GM12878 (cell line): ENCODE results near the gene RPS19BP1. TPM values are rescaled to one million over a fixed set of nuclear protein-coding genes. Genes with fewer than 3 reads are reported as not detected.

ENCODE experiments used
- ATAC-seq: fragments of 200-7000 bp; cut with Tn5 transposase; 3 replicates; pipeline ENCODE4 v1.9.1; 2020; ENCODE audit warnings: mild to moderate bottlenecking, moderate library complexity
- BruUV-seq: library from RNA; stranded (reverse); fragments of 400-500 nt; replicated peaks from 2 replicates; lab custom pipeline; 2021; lab: Mats Ljungman, UMichigan
- CTCF ChIA-PET: fragments of 300-600 bp; sonication (Branson Sonifier 250); formaldehyde crosslinking; extraction: SDS; loops from one replicate; lab custom pipeline; 2021; ENCODE audit warnings: inconsistent platforms; lab: Yijun Ruan, JAX
- POLR2A ChIA-PET: fragments of 350-600 bp; formaldehyde crosslinking; extraction: SDS; loops from one replicate; lab custom pipeline; 2021; ENCODE audit warnings: inconsistent platforms; lab: Charles Lee
- RAD21 ChIA-PET: fragments of 300-600 bp; sonication (Branson Sonifier 250); formaldehyde crosslinking; loops from one replicate; lab custom pipeline; 2023; ENCODE audit warnings: antibody characterized with exemption; ENCODE audit not compliant: unreplicated experiment; lab: Charles Lee
- SMC1A ChIA-PET: fragments of 300-600 bp; sonication (Branson Sonifier 250); formaldehyde crosslinking; loops from one replicate; lab custom pipeline; 2023; ENCODE audit not compliant: unreplicated experiment, uncharacterized antibody; lab: Charles Lee
- DNase-seq: peaks from one replicate; pipeline ENCODE4 v3.0.0-alpha.2; 2011; ENCODE audit warnings: low read depth, low spot score
- FAIRE-seq: peaks from 3 replicates; lab custom pipeline; 2011; peaks lifted over from hg19 to GRCh38; lab: Jason Lieb, UNC
- H2AFZ ChIP-seq: 2 replicates; pipeline ENCODE4 v1.6.0; 2011; ENCODE audit warnings: low read depth, low read length, control low read depth; ENCODE audit not compliant: control insufficient read depth
- H3K27ac ChIP-seq: 2 replicates; pipeline ENCODE4 v1.5.1; 2011; ENCODE audit warnings: control low read depth; ENCODE audit not compliant: control insufficient read depth, insufficient read depth
- H3K27me3 ChIP-seq, 2 experiments: replicated peaks in 1 of 2; 2 replicates each; pipeline versions ENCODE4 v1.6.0 to v1.6.1; 2011; ENCODE audit warnings: low read length in 1 of 2; ENCODE audit not compliant: control insufficient read depth in 2 of 2, insufficient read depth in 2 of 2
- H3K36me3 ChIP-seq, 2 experiments: 2 replicates each; pipeline ENCODE4 v1.5.1; 2011; ENCODE audit warnings: low read length in 1 of 2; ENCODE audit not compliant: control insufficient read depth in 2 of 2, insufficient read depth in 2 of 2
- H3K4me1 ChIP-seq: 2 replicates; pipeline ENCODE4 v1.6.1; 2011; ENCODE audit warnings: mild to moderate bottlenecking, low read length, moderate library complexity, mixed read lengths; ENCODE audit not compliant: control insufficient read depth, insufficient read depth
- H3K4me2 ChIP-seq: 2 replicates; pipeline ENCODE4 v1.6.0; 2011; ENCODE audit warnings: control low read depth; ENCODE audit not compliant: control insufficient read depth, insufficient read depth
- H3K4me3 ChIP-seq: fragments of 200-600 bp; sonication (generic); 2 replicates; pipeline ENCODE4 v1.5.1; 2016
- H3K79me2 ChIP-seq: 2 replicates; pipeline ENCODE4 v1.6.0; 2011; ENCODE audit warnings: low read length; ENCODE audit not compliant: control insufficient read depth, insufficient read depth
- H3K9ac ChIP-seq: 2 replicates; pipeline ENCODE4 v1.8.0; 2011; ENCODE audit warnings: low read length, control low read depth, mixed read lengths; ENCODE audit not compliant: control insufficient read depth, insufficient read depth
- H3K9me3 ChIP-seq: replicated peaks from 3 replicates; pipeline ENCODE4 v1.5.1; 2011; ENCODE audit warnings: mild to moderate bottlenecking, low read length; ENCODE audit not compliant: control insufficient read depth, insufficient read depth
- H4K20me1 ChIP-seq: 2 replicates; pipeline ENCODE4 v1.6.0; 2011; ENCODE audit not compliant: control insufficient read depth, insufficient read depth
- ASH2L ChIP-seq: fragments of 300-600, 200-600 bp; sonication (generic); IDR thresholded peaks from 2 replicates; pipeline ENCODE4 v1.6.1; 2017; ENCODE audit warnings: low read depth, mild to moderate bottlenecking, borderline replicate concordance
- CREB1 ChIP-seq: IDR thresholded peaks from 2 replicates; pipeline ENCODE4 v1.6.1; 2012; ENCODE audit warnings: low read depth, mild to moderate bottlenecking, inconsistent platforms
- DPF2 ChIP-seq: fragments of 450-650 bp; IDR thresholded peaks from 2 replicates; pipeline ENCODE4 v1.6.1; 2017; ENCODE audit warnings: mild to moderate bottlenecking
- FOXK2 ChIP-seq: fragments of 450-650 bp; IDR thresholded peaks from 2 replicates; pipeline ENCODE4 v1.6.1; 2017; ENCODE audit warnings: mild to moderate bottlenecking, moderate library complexity
- HDAC6 ChIP-seq: fragments of 200-600 bp; sonication (generic); IDR thresholded peaks from one replicate; pipeline ENCODE4 v1.8.0; 2017; ENCODE audit warnings: antibody characterized with exemption; ENCODE audit not compliant: unreplicated experiment
- JUNB ChIP-seq: IDR thresholded peaks from 2 replicates; pipeline ENCODE4 v1.6.1; 2016; ENCODE audit warnings: antibody characterized with exemption, mild to moderate bottlenecking
- MXI1 ChIP-seq: fragments of 150-350 bp; IDR thresholded peaks from 2 replicates; pipeline ENCODE4 v1.6.1; 2011; ENCODE audit warnings: low read depth, mild to moderate bottlenecking, inconsistent platforms, low read length, improper control_type of control experiment
- NR2F1 ChIP-seq: fragments of 450-650 bp; conservative IDR thresholded peaks from 2 replicates; pipeline ENCODE4 v1.6.1; 2017; ENCODE audit warnings: mild to moderate bottlenecking
- WGBS: methylation state at CpG from one replicate; pipeline ENCODE4 v1.1.6; 2016; ENCODE audit warnings: low lambda C conversion rate; ENCODE audit not compliant: insufficient replicate concordance, insufficient coverage; ENCODE audit errors: missing lambda C conversion rate; 5-methylcytosine and 5-hydroxymethylcytosine counted together
- in situ Hi-C: fragments of 300-500 bp; cut with MboI; formaldehyde crosslinking; loops from 9 replicates; pipeline ENCODE4 v1.14.3; 2018; ENCODE audit warnings: mixed read lengths
- intact Hi-C: fragments of 100-400 bp; cut with micrococcal nuclease; formaldehyde crosslinking; loops from one replicate; pipeline ENCODE4 v1.14.2; 2022; ENCODE audit not compliant: unreplicated experiment
- polyA plus RNA-seq, 11 experiments: library from polyadenylated mRNA; depleted of rRNA in 4 of 11; unstranded in 6 of 11; stranded (reverse) in 5 of 11; fragments of >200 nt; fragmentation: Nextera tagmentation in 4 of 11; fragmentation: Illumina TruSeq in 1 of 11; extraction: Ambion mirVana in 4 of 11; extraction: Trizol in 1 of 11; gene quantifications; 1 replicate in 1 of 11; 2 replicates in 10 of 11; pipeline versions ENCODE4 v1.2.1 to v1.2.3, GENCODE V29; 2011 to 2016; ENCODE audit warnings: inconsistent platforms in 2 of 11, missing spikeins in 2 of 11, low read depth in 1 of 11
- total RNA-seq, 4 experiments: library from RNA; depleted of rRNA in 3 of 4; stranded (reverse); fragments of >200 nt in 3 of 4; fragmentation: Illumina TruSeq in 1 of 4; extraction: Trizol in 1 of 4; gene quantifications; 2 replicates each; pipeline versions ENCODE4 v1.2.1 to v1.2.3, GENCODE V29; 2013 to 2021
- TF ChIP-seq, protein P1 (sequence below): IDR thresholded peaks from 2 replicates; pipeline ENCODE4 v1.6.1; 2012; ENCODE audit warnings: low read length, inconsistent platforms

RPS19BP1 gene
- total and polyA plus RNA-seq, 10 of the 15 experiments (the other 5 are each of a cell fraction or from before 2014, with no cell fraction given) = 2.7 to 206 (median 78.6) TPM

DNA sequence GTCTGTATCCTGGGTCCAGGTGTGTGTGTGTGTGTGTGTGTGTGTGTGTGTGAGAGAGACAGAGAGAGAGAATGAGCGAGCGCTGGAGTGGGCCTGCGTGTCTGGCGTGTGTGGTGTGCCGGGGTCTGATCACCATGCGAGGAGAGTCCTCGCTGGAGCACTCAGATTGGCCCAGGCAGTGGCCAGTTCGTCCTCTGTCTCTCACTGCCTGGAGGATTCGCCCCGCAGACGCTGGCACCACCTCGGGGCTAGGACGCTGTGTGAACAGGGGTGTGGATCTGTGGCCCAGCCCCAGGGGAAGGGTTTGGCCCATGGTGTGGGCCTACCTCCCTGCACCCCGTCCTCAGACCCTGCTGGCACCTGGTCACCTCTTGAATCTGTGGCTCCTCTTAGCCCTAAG is 26.4 kb upstream of the RPS19BP1 start:
- SMC1A ChIA-PET = interaction anchor here (1.2 kb wide), 1 partner anchor 466 kb away, joined by 3 read pairs; no protein-coding TSS in a partner anchor
- Histone ChIP-seq H4K20me1 (no peaks in the 10 kb centered on the region), H3K79me2 (no peaks in the 10 kb centered on the region), H3K4me3 (no peak overlapping the region), H3K27ac (no peak overlapping the region), H3K27me3 (peaks cover 7 to 8% of the 10 kb centered on the region in 2 experiments; a peak in 3 of 4 replicates), H3K4me1 (no peaks in the 10 kb centered on the region), H3K36me3 (no peaks in the 10 kb centered on the region), H2AFZ (no peak overlapping the region), H3K4me2 (no peak overlapping the region), H3K9ac (no peak overlapping the region), H3K9me3 (no peaks in the 10 kb centered on the region)
- POLR2A ChIA-PET = no interaction called here
- FAIRE-seq (no peak), ATAC-seq (no peak), DNase-seq (no peak)
- WGBS = 36% methylated on average over 13 of the region's 14 CpGs
- in situ Hi-C loops = no loop called here
- TF ChIP-seq FOXK2 (no peak), MXI1 (no peak), NR2F1 (no peak), DPF2 (no peak), HDAC6 (no peak), CREB1 (no peak), JUNB (no peak), ASH2L (no peak)
- TF ChIP-seq, protein P1, sequence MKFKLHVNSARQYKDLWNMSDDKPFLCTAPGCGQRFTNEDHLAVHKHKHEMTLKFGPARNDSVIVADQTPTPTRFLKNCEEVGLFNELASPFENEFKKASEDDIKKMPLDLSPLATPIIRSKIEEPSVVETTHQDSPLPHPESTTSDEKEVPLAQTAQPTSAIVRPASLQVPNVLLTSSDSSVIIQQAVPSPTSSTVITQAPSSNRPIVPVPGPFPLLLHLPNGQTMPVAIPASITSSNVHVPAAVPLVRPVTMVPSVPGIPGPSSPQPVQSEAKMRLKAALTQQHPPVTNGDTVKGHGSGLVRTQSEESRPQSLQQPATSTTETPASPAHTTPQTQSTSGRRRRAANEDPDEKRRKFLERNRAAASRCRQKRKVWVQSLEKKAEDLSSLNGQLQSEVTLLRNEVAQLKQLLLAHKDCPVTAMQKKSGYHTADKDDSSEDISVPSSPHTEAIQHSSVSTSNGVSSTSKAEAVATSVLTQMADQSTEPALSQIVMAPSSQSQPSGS = no peak
- intact Hi-C loops = loop anchor here (5.0 kb wide), 1 partner anchor 463 kb away; no protein-coding TSS in a partner anchor
- no TSS peak for BruUV-seq
- RAD21 ChIA-PET = interaction anchor here (1.3 to 1.4 kb wide), 2 partner anchors 466 to 478 kb away, joined by 3 to 9 read pairs; no protein-coding TSS in a partner anchor
- CTCF ChIA-PET = interaction anchor here (0.5 to 3.4 kb wide), 5 partner anchors 172 to 811 kb away, joined by 3 to 23 read pairs (median 3); partner anchors contain the start of gene SGSM3
